Mononuclear cell (primary cell): ENCODE results near the gene POLR1G. TPM values are rescaled to one million over a fixed set of nuclear protein-coding genes. Genes with fewer than 3 reads are reported as not detected.
"Not testable (repeated sequence)": the region's sequence is repeated elsewhere in the genome, so short reads cannot be mapped to it uniquely, and the experiment has no call there.

Experiments used
- H3K27me3 ChIP-seq: 2 replicates; pipeline ENCODE4 v1.6.0; 2011; ENCODE audit warnings: low read length, control low read depth; ENCODE audit not compliant: insufficient read depth
- H3K4me1 ChIP-seq: 2 replicates; pipeline ENCODE4 v1.5.1; 2011; ENCODE audit warnings: mild to moderate bottlenecking, low read length, control low read depth; ENCODE audit not compliant: insufficient read depth
- H3K4me3 ChIP-seq: 2 replicates; pipeline ENCODE4 v1.5.1; 2011; ENCODE audit warnings: mild to moderate bottlenecking, low read length, moderate library complexity
- H3K9me3 ChIP-seq: 2 replicates; pipeline ENCODE4 v1.5.1; 2011; ENCODE audit warnings: low read depth, mild to moderate bottlenecking, control low read depth, low read length
- total RNA-seq: library from RNA; depleted of rRNA; stranded (reverse); fragments of >200 nt; gene quantifications from one replicate; pipeline ENCODE4 v1.2.3, GENCODE V29; 2012

Gene POLR1G
- total RNA-seq, 1 donor = 0.10 TPM

- Histone ChIP-seq H3K4me1 (peaks cover 74% of the 10 kb centered on the region), H3K4me3 (peak within 1 kb of the TSS; percentile 57), H3K9me3 (no peaks in the 10 kb centered on the region), H3K27me3 (peaks cover 3% of the 10 kb centered on the region)
Observed at GRCh38 chr19:45423589-45424190, 17.2 kb downstream of the POLR1G start, which contains the start of gene ERCC1. TSS of gene ERCC1 (minus strand) at chr19:45423917. CDS start at chr19:45423374, 543 bp downstream.

- Histone ChIP-seq H3K4me1 (peaks cover 69% of the 10 kb centered on the region), H3K27me3 (peaks cover 8% of the 10 kb centered on the region), H3K9me3 (no peaks in the 10 kb centered on the region), H3K4me3 (peak overlapping the region; percentile 57)
Observed at GRCh38 chr19:45424191-45425058, 18.0 kb downstream of the POLR1G start.

GRCh38 chr19:45428384-45429231 is 22.2 kb downstream of the POLR1G start:
- H3K4me1 ChIP-seq = peaks cover 46% of the 10 kb centered on the region
- no peaks in the 10 kb centered on the region for H3K9me3 ChIP-seq
- peaks cover 8% of the 10 kb centered on the region for H3K27me3 ChIP-seq
- peak overlapping the region; percentile 13 for H3K4me3 ChIP-seq

- H3K9me3 ChIP-seq, H3K4me3 ChIP-seq, H3K27me3 ChIP-seq: not testable (repeated sequence)
- H3K4me1 ChIP-seq = peaks cover 33% of the 10 kb centered on the region
Observed at GRCh38 chr19:45429896-45430295, 23.5 kb downstream of the POLR1G start.

- not testable (repeated sequence) for H3K4me3 ChIP-seq, H3K27me3 ChIP-seq, H3K9me3 ChIP-seq
- H3K4me1 ChIP-seq = peaks cover 26% of the 10 kb centered on the region
Observed at GRCh38 chr19:45431008-45431407, 24.6 kb downstream of the POLR1G start.

- H3K4me1 ChIP-seq = peaks cover 23% of the 10 kb centered on the region
- not testable (repeated sequence) for H3K27me3 ChIP-seq, H3K4me3 ChIP-seq, H3K9me3 ChIP-seq
Observed at GRCh38 chr19:45432543-45432942, 26.1 kb downstream of the POLR1G start.

GRCh38 chr19:45437328-45437727 is 30.9 kb downstream of the POLR1G start:
- peaks cover 19% of the 10 kb centered on the region for H3K4me1 ChIP-seq
- no peak overlapping the region for H3K4me3 ChIP-seq
- no peaks in the 10 kb centered on the region for H3K27me3 ChIP-seq
- H3K9me3 ChIP-seq = no peaks in the 10 kb centered on the region

GRCh38 chr19:45439190-45439568 is 32.7 kb downstream of the POLR1G start:
- no peaks in the 10 kb centered on the region for H3K27me3 ChIP-seq
- no peaks in the 10 kb centered on the region for H3K9me3 ChIP-seq
- H3K4me3 ChIP-seq = peak overlapping the region; percentile 56
- peaks cover 35% of the 10 kb centered on the region for H3K4me1 ChIP-seq

- Histone ChIP-seq H3K27me3 (no peaks in the 10 kb centered on the region), H3K4me3 (peak overlapping the region; percentile 56), H3K4me1 (peaks cover 40% of the 10 kb centered on the region), H3K9me3 (no peaks in the 10 kb centered on the region)
Observed at GRCh38 chr19:45439569-45440258, 33.3 kb downstream of the POLR1G start.

GRCh38 chr19:45440259-45440638 is 33.8 kb downstream of the POLR1G start:
- peaks cover 45% of the 10 kb centered on the region for H3K4me1 ChIP-seq
- H3K9me3 ChIP-seq = no peaks in the 10 kb centered on the region
- no peak overlapping the region for H3K4me3 ChIP-seq

GRCh38 chr19:45440873-45441654 is 34.6 kb downstream of the POLR1G start:
- H3K4me1 ChIP-seq = peaks cover 45% of the 10 kb centered on the region
- no peaks in the 10 kb centered on the region for H3K27me3 ChIP-seq
- H3K9me3 ChIP-seq = no peaks in the 10 kb centered on the region
- H3K4me3 ChIP-seq = no peak overlapping the region

More at GRCh38 chr19:45440259-45440638, 33.8 kb downstream of the POLR1G start:
- no peaks in the 10 kb centered on the region for H3K27me3 ChIP-seq

- Histone ChIP-seq H3K9me3 (no peaks in the 10 kb centered on the region), H3K4me1 (peaks cover 45% of the 10 kb centered on the region), H3K4me3 (no peak overlapping the region), H3K27me3 (no peaks in the 10 kb centered on the region)
Observed at GRCh38 chr19:45442408-45442777, 35.9 kb downstream of the POLR1G start.

GRCh38 chr19:45442778-45443461 is 36.5 kb downstream of the POLR1G start:
- Histone ChIP-seq H3K27me3 (no peaks in the 10 kb centered on the region), H3K4me3 (peak overlapping the region; percentile 31), H3K9me3 (no peaks in the 10 kb centered on the region), H3K4me1 (peaks cover 45% of the 10 kb centered on the region)
